Endothelial cell of umbilical vein (primary cell): Measurements from ENCODE around the gene RYR1. TPM values are rescaled to one million over a fixed set of nuclear protein-coding genes. Genes with fewer than 3 reads are reported as not detected.

Experiments
- BruUV-seq: library from RNA; stranded (reverse); fragments of 400-500 nt; replicated peaks from 2 replicates; lab custom pipeline; 2021; lab: Mats Ljungman, UMichigan
- CTCF ChIA-PET: fragments of 300-600, 350-600 bp; sonication (Branson Sonifier 250); formaldehyde crosslinking; loops from one replicate; lab custom pipeline; 2021; ENCODE audit warnings: antibody characterized with exemption, inconsistent platforms; lab: Charles Lee
- POLR2A ChIA-PET: fragments of 300-600, 350-600 bp; sonication (Branson Sonifier 250); formaldehyde crosslinking; loops from one replicate; lab custom pipeline; 2021; ENCODE audit warnings: antibody characterized with exemption, inconsistent platforms; lab: Charles Lee
- DNase-seq: peaks from one replicate; pipeline ENCODE4 v3.0.0-alpha.2; 2011; ENCODE audit warnings: low read depth, low spot score
- FAIRE-seq: peaks from 2 replicates; lab custom pipeline; 2011; peaks lifted over from hg19 to GRCh38; lab: Jason Lieb, UNC
- H2AFZ ChIP-seq: 2 replicates; pipeline ENCODE4 v1.6.0; 2012; ENCODE audit warnings: low read depth, low read length, control low read depth, inconsistent platforms
- H3K27ac ChIP-seq: 2 replicates; pipeline ENCODE4 v1.5.1; 2011; ENCODE audit warnings: low read depth, mild to moderate bottlenecking, control low read depth, low read length, moderate library complexity; ENCODE audit not compliant: insufficient read depth
- H3K27me3 ChIP-seq, 2 experiments: 2 replicates each; pipeline versions ENCODE4 v1.6.0 to v1.6.1; 2011; ENCODE audit warnings: low read length in 2 of 2, mixed read lengths in 1 of 2; ENCODE audit not compliant: control insufficient read depth in 2 of 2, insufficient read depth in 2 of 2
- H3K36me3 ChIP-seq, 2 experiments: 2 replicates in 1 of 2; 3 replicates in 1 of 2; pipeline ENCODE4 v1.5.1; 2011; ENCODE audit warnings: low read length in 2 of 2, mild to moderate bottlenecking in 1 of 2, moderate library complexity in 1 of 2; ENCODE audit not compliant: control insufficient read depth in 2 of 2, insufficient read depth in 2 of 2; ENCODE audit errors: extremely low read depth in 1 of 2
- H3K4me1 ChIP-seq: 3 replicates; pipeline ENCODE4 v1.5.1; 2011; ENCODE audit warnings: mild to moderate bottlenecking, low read length; ENCODE audit not compliant: control insufficient read depth, insufficient read depth; ENCODE audit errors: extremely low read depth
- H3K4me2 ChIP-seq: 2 replicates; pipeline ENCODE4 v1.6.1; 2011; ENCODE audit warnings: low read length, control low read depth, mixed read lengths; ENCODE audit not compliant: insufficient read depth
- H3K4me3 ChIP-seq, 3 experiments: fragments of 200-600 bp in 1 of 3; sonication (generic), shearing (Covaris generic) in 1 of 3; replicated peaks in 1 of 3; 2 replicates each; pipeline ENCODE4 v1.5.1; 2011 to 2016; ENCODE audit warnings: control low read depth in 3 of 3, low read length in 3 of 3, mild to moderate bottlenecking in 2 of 3, inconsistent platforms in 1 of 3, low read depth in 1 of 3, moderate library complexity in 1 of 3; ENCODE audit not compliant: insufficient read depth in 1 of 3
- H3K79me2 ChIP-seq: 2 replicates; pipeline ENCODE4 v1.6.0; 2012; ENCODE audit warnings: low read length, inconsistent platforms; ENCODE audit not compliant: control insufficient read depth, insufficient read depth
- H3K9ac ChIP-seq: replicated peaks from 2 replicates; pipeline ENCODE3; 2011; ENCODE audit warnings: low read length, control low read depth; ENCODE audit not compliant: insufficient read depth; ENCODE audit errors: extremely low read depth
- H3K9me1 ChIP-seq: replicated peaks from 3 replicates; pipeline ENCODE4 v1.6.0; 2011; ENCODE audit warnings: mild to moderate bottlenecking, low read length; ENCODE audit not compliant: control insufficient read depth, insufficient read depth; ENCODE audit errors: extremely low read depth
- H3K9me3 ChIP-seq: replicated peaks from 2 replicates; pipeline ENCODE4 v1.5.1; 2012; ENCODE audit warnings: low read length, inconsistent platforms; ENCODE audit not compliant: control insufficient read depth, insufficient read depth
- H4K20me1 ChIP-seq: replicated peaks from 2 replicates; pipeline ENCODE3; 2011; ENCODE audit warnings: mild to moderate bottlenecking, low read length; ENCODE audit not compliant: control insufficient read depth, insufficient read depth; ENCODE audit errors: extremely low read depth
- EZH2 ChIP-seq: IDR thresholded peaks from 2 replicates; pipeline ENCODE4 v1.6.1; 2012; ENCODE audit warnings: borderline replicate concordance, low read depth, mild to moderate bottlenecking, moderate library complexity, low read length, inconsistent platforms; ENCODE audit not compliant: severe bottlenecking
- FOS ChIP-seq: IDR thresholded peaks from 2 replicates; pipeline ENCODE4 v1.6.1; 2011; ENCODE audit warnings: mild to moderate bottlenecking, low read length, moderate library complexity, borderline replicate concordance; ENCODE audit not compliant: insufficient read depth
- GATA2 ChIP-seq: IDR thresholded peaks from 2 replicates; pipeline ENCODE4 v1.7.0; 2011; ENCODE audit warnings: low read depth, mild to moderate bottlenecking, moderate library complexity, mixed read lengths, low read length; ENCODE audit not compliant: insufficient read length, insufficient read depth
- JUN ChIP-seq: IDR thresholded peaks from 2 replicates; pipeline ENCODE4 v1.6.1; 2011; ENCODE audit warnings: borderline replicate concordance, low read depth; ENCODE audit not compliant: insufficient read length, insufficient read depth
- MYC ChIP-seq: IDR thresholded peaks from one replicate; pipeline ENCODE4 v1.6.1; 2011; ENCODE audit warnings: mild to moderate bottlenecking, low read depth, low read length
- POLR2A ChIP-seq: IDR thresholded peaks from 2 replicates; pipeline ENCODE4 v1.6.1; 2012; ENCODE audit warnings: low read depth, mild to moderate bottlenecking, control low read depth, low read length
- POLR2AphosphoS5 ChIP-seq: IDR thresholded peaks from 2 replicates; pipeline ENCODE4 v1.6.1; 2012; ENCODE audit warnings: low read depth, mild to moderate bottlenecking, control low read depth, low read length, moderate library complexity; ENCODE audit not compliant: insufficient read depth
- dilution Hi-C: fragments of 300-500 bp; cut with MboI; formaldehyde crosslinking; loops from one replicate; pipeline ENCODE4 v1.15.0; 2019; ENCODE audit warnings: low sequenced_read_pairs; ENCODE audit not compliant: extremely low pct_ligation_motif_present
- intact Hi-C: fragments of 100-400 bp; cut with micrococcal nuclease; formaldehyde crosslinking; loops from one replicate; pipeline ENCODE4 v1.10.0; 2022
- polyA plus RNA-seq, 4 experiments: library from polyadenylated mRNA; depleted of rRNA in 3 of 4; stranded (reverse) in 3 of 4; unstranded in 1 of 4; fragments of >200 nt; gene quantifications; 2 replicates each; pipeline versions ENCODE4 v1.2.1 to v1.2.3, GENCODE V29; 2011 to 2012; ENCODE audit warnings: missing spikeins in 1 of 4
- total RNA-seq: library from RNA; stranded (reverse); gene quantifications from 2 replicates; pipeline ENCODE4 v1.2.3, GENCODE V29; 2021
- TF ChIP-seq, protein P1 (sequence below): IDR thresholded peaks from 2 replicates; pipeline ENCODE4 v1.6.1; 2011; ENCODE audit not compliant: insufficient read depth, insufficient read length
- TF ChIP-seq, protein P2 (sequence below), 2 donors: IDR thresholded peaks; 1 replicate in 1 of 2; 2 replicates in 1 of 2; pipeline ENCODE4 v1.5.1; 2011; ENCODE audit warnings: low read length in 2 of 2, mild to moderate bottlenecking in 2 of 2, moderate library complexity in 2 of 2, control low read depth in 1 of 2, inconsistent platforms in 1 of 2, low read depth in 1 of 2; ENCODE audit not compliant: insufficient read depth in 1 of 2; ENCODE audit errors: extremely low read depth in 1 of 2

The RYR1 gene
- total and polyA plus RNA-seq, 2 donors (not counting 3 experiments of a cell fraction or from before 2014, with no cell fraction given) = under 0.01 to 0.02 TPM

DNA sequence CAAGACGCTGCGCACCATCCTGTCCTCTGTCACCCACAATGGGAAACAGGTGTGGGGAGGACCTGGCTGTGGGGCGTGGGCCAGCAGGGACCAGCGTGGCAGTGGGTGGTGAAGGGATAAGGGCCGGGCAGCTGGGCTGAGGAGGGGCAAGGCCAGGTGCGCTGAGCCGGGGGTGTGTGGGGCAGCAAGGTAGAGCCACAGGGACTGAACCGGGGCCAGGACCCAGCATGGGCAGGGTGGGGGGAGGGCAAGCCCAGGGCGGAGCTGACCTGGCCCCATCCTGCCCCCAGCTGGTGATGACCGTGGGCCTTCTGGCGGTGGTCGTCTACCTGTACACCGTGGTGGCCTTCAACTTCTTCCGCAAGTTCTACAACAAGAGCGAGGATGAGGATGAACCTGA, 146.6 kb downstream of the RYR1 start:
- dilution Hi-C loops = no loop called here
- no peak overlapping the region for H2AFZ ChIP-seq
- TF ChIP-seq FOS (no peak), MYC (no peak), GATA2 (no peak), POLR2AphosphoS5 (no peak), POLR2A (no peak), EZH2 (no peak), JUN (no peak)
- TF ChIP-seq, protein P1, sequence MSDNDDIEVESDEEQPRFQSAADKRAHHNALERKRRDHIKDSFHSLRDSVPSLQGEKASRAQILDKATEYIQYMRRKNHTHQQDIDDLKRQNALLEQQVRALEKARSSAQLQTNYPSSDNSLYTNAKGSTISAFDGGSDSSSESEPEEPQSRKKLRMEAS = no peak
- TF ChIP-seq, protein P2, sequence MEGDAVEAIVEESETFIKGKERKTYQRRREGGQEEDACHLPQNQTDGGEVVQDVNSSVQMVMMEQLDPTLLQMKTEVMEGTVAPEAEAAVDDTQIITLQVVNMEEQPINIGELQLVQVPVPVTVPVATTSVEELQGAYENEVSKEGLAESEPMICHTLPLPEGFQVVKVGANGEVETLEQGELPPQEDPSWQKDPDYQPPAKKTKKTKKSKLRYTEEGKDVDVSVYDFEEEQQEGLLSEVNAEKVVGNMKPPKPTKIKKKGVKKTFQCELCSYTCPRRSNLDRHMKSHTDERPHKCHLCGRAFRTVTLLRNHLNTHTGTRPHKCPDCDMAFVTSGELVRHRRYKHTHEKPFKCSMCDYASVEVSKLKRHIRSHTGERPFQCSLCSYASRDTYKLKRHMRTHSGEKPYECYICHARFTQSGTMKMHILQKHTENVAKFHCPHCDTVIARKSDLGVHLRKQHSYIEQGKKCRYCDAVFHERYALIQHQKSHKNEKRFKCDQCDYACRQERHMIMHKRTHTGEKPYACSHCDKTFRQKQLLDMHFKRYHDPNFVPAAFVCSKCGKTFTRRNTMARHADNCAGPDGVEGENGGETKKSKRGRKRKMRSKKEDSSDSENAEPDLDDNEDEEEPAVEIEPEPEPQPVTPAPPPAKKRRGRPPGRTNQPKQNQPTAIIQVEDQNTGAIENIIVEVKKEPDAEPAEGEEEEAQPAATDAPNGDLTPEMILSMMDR (IDR thresholded peaks at IDR 0.05; ENCODE audit: extremely low read depth in 1 of 2, insufficient read depth in 1 of 2, low read depth in 1 of 2, low read length in 2 of 2) = no peak
- FAIRE-seq = no peak
- H3K9me1 ChIP-seq = no peaks in the 10 kb centered on the region
- no peak overlapping the region for H3K4me3 ChIP-seq
- no peaks in the 10 kb centered on the region for H3K9me3 ChIP-seq
- intact Hi-C loops = no loop called here
- H3K27me3 ChIP-seq = no peaks in the 10 kb centered on the region
- POLR2A ChIA-PET = no interaction called here
- H3K36me3 ChIP-seq = no peaks in the 10 kb centered on the region
- no peak overlapping the region for H3K9ac ChIP-seq
- H3K4me1 ChIP-seq = no peaks in the 10 kb centered on the region
- no TSS peak for BruUV-seq
- no peaks in the 10 kb centered on the region for H4K20me1 ChIP-seq
- H3K27ac ChIP-seq = no peak overlapping the region
- H3K4me2 ChIP-seq = no peak overlapping the region
- no peaks in the 10 kb centered on the region for H3K79me2 ChIP-seq
- CTCF ChIA-PET = no interaction called here
- no peak for DNase-seq
